Activated CD4-positive, alpha-beta memory T cell treated with anti-CD3 and anti-CD28 coated beads, Interleukin-2, amount 10 ng/mL, durations not matched to agents 7 days and 5 days (primary cell): Measurements from ENCODE around the gene ZNF813. TPM values are rescaled to one million over a fixed set of nuclear protein-coding genes. Genes with fewer than 3 reads are reported as not detected.
"Not testable (repeated sequence)": the region's sequence is repeated elsewhere in the genome, so short reads cannot be mapped to it uniquely, and the experiment has no call there.

Source experiments
- CTCF ChIA-PET: fragments of 350-600 bp; sonication (Branson Sonifier 250); formaldehyde crosslinking; loops from one replicate; lab custom pipeline; 2021; ENCODE audit warnings: antibody characterized with exemption, inconsistent platforms; lab: Charles Lee
- POLR2A ChIA-PET: fragments of 350-600 bp; sonication (Branson Sonifier 250); formaldehyde crosslinking; loops from one replicate; lab custom pipeline; 2021; ENCODE audit warnings: antibody characterized with exemption; lab: Charles Lee
- DNase-seq: peaks from one replicate; pipeline ENCODE4 v3.0.0-alpha.2; 2020
- H3K27ac Mint-ChIP-seq: one replicate; pipeline ENCODE4 v1.8.0; 2021; ENCODE audit warnings: mild to moderate bottlenecking, mixed read lengths
- H3K27me3 Mint-ChIP-seq: one replicate; pipeline ENCODE4 v1.8.0; 2021; ENCODE audit warnings: mixed read lengths
- H3K36me3 Mint-ChIP-seq: one replicate; pipeline ENCODE4 v1.8.0; 2021; ENCODE audit warnings: low read depth, mixed read lengths
- H3K4me1 Mint-ChIP-seq: one replicate; pipeline ENCODE4 v1.8.0; 2021; ENCODE audit warnings: mixed read lengths
- H3K4me3 Mint-ChIP-seq: one replicate; pipeline ENCODE4 v1.8.0; 2021; ENCODE audit warnings: mild to moderate bottlenecking, mixed read lengths
- H3K9me3 Mint-ChIP-seq: one replicate; pipeline ENCODE4 v1.8.0; 2021; ENCODE audit warnings: mixed read lengths
- total RNA-seq, 2 experiments: library from RNA; stranded (reverse); gene quantifications; one replicate each; pipeline ENCODE4 v1.2.3, GENCODE V29; 2021

ZNF813 gene
- 1 to 10 TPM; 3.8 to 3.9 TPM for total RNA-seq

DNA sequence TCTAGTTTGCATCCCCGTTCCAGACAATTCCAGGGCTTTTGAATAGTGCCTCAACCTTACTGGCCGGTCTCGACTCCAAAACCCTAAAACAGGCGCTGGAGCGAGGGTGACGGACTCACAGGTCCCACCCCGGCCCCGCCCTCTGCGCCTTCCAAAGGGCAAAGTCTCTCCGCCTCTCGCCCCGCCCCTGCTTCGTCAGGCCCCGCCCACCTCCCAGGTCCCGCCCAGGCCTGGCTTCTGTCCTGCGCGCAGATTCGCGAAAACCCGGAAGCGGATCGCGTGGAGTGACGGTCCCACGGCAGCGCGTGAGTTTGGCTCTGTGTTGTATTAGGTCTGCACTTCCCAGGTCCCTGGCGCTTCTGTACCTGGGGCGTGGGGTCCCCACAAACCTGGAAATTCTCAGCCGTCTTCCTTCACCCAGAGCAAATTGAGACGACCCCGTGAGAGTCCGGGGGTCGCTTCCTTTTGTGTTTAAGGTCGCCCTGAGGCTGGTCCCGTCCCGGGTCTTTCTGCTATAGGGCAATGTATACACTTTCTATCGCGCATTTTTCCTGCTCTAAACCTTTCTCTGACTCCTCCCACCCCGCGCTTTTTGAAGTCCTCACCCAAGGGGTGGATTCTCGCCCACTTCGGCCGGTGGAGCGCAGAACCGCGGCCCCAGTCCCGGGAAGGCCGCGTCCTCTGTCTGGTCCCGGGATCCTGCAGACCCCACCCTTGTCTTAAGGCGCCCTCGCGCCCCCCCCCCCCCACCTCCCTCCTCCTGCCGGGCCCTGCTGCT is at the start of gene ZNF813:
ZNF813 (plus strand) TSS at position 249 of the 778 bp plus-strand sequence. CDS start 16,090 bp downstream, outside the sequence.
- Mint-ChIP-seq H3K4me3 (peak within 1 kb of the TSS; percentile 84), H3K4me1 (peaks cover 22% of the 10 kb centered on the region), H3K27me3 (peaks cover 4% of the 10 kb centered on the region), H3K27ac (peak within 1 kb of the TSS; percentile 81), H3K36me3 (peaks cover 50% of the 10 kb centered on the region), H3K9me3 (peaks cover 35% of the 10 kb centered on the region)
- ChIA-PET POLR2A (no interaction called here), CTCF (no interaction called here)
- DNase-seq, result peak; percentile 96

DNA sequence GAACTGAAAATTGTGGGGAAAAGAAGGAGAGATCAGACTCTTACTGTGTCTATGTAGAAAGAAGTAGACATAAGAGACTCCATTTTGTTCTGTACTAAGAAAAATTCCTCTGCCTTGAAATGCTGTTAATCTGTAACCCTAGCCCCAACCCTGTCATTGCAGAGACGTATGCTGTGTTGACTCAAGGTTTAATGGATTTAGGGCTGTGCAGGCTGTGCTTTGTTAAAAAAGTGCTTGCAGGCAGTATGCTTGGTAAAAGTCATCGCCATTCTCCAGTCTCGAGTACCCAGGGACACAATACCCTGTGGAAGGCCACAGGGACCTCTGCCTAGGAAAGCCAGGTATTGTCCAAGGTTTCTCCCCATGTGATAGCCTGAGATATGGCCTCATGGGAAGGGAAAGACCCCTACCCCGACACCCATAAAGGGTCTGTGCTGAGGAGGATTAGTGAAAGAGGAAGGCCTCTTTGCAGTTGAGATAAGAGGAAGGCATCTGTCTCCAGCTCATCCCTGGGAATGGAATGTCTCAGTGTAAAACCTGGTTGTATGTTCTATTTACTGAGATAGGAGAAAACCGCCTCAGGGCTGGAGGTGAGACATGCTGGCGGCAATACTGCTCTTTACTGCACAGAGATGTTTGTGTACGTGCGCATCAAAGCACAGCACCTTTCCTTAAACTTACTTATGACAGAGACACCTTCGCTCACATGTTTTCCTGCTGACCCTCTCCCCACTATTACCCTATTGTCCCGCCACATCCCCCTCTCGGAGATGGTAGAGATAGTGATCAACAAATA is 46.8 kb upstream of the ZNF813 start:
- H3K27ac Mint-ChIP-seq, result not testable (repeated sequence)

DNA sequence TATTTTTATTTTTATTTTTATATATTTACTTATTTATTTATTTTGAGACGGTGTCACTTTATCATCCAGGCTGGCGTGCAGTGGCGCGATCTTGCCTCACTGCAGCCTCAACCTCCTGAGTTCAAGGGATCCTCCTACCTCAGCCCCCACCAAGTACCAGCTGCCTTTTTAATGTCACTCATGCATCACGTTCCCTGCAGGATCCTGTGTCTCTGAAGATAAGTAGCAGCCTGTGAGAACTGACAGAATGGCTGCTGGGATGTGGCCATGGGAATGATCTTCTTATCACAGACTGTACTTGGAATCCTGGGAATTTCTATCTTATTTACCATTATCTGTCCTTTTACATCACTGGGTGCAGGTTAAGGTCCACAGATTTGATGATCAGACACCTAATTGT is 45.0 kb upstream of the ZNF813 start:
- no peak overlapping the region for H3K27ac Mint-ChIP-seq
- peaks cover 21% of the 10 kb centered on the region for H3K9me3 Mint-ChIP-seq
- H3K36me3 Mint-ChIP-seq, result no peaks in the 10 kb centered on the region
- ChIA-PET CTCF (no interaction called here), POLR2A (no interaction called here)
- no peak overlapping the region for H3K4me3 Mint-ChIP-seq
- no peak for DNase-seq
- H3K27me3 Mint-ChIP-seq, result no peaks in the 10 kb centered on the region
- no peaks in the 10 kb centered on the region for H3K4me1 Mint-ChIP-seq

More for the DNA sequence above, 46.8 kb upstream of the ZNF813 start:
- H3K27me3 Mint-ChIP-seq, CTCF ChIA-PET, DNase-seq, H3K4me3 Mint-ChIP-seq, H3K4me1 Mint-ChIP-seq, H3K36me3 Mint-ChIP-seq, POLR2A ChIA-PET: not testable (repeated sequence)
- H3K9me3 Mint-ChIP-seq, result peaks cover 32% of the 10 kb centered on the region

DNA sequence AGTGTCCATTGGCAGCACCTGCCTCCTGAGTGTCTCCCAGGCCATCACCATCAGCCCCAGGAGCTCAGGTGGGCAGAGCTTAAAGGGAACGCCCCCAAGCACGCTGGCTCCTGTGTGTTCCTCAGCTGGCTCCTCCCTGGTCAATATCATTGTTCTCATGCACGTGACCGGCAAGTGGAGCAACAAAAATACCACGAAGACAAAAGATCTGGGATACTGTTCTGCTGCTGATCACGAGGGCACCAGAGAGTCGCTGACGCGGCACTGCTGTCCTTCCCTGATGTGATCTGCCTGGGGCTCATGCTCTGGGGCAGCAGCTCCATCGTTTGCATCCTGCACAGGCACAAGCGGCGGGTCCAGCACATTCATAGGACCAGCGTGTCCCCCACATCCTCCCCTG is 44.5 kb upstream of the ZNF813 start:
- CTCF ChIA-PET, H3K36me3 Mint-ChIP-seq, H3K4me3 Mint-ChIP-seq, H3K27ac Mint-ChIP-seq, DNase-seq, POLR2A ChIA-PET, H3K27me3 Mint-ChIP-seq, H3K4me1 Mint-ChIP-seq: not testable (repeated sequence)
- H3K9me3 Mint-ChIP-seq, result peaks cover 18% of the 10 kb centered on the region

DNA sequence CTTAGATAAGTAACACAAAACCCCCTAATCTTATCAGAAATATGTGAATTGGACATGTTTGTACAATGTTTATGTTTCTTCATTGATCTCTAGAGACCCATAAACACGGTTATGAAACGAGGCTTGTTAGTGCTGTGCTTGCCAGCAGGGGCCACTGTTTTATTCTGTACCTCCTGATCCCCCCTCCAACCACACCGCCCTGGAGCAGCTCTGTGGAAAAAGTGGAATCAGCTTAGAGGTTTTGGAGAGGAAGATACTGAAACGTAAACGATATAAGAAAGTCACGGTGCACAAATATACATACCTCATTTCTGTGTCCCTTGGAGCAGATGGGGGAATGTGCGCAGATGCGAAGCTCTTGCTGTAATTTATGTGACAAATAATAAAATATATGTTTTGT is 43.9 kb upstream of the ZNF813 start:
- POLR2A ChIA-PET, H3K36me3 Mint-ChIP-seq, H3K27ac Mint-ChIP-seq, H3K27me3 Mint-ChIP-seq, H3K4me3 Mint-ChIP-seq, H3K4me1 Mint-ChIP-seq, DNase-seq: not testable (repeated sequence)
- CTCF ChIA-PET, result interaction anchor here (1.9 kb wide), 1 partner anchor 323 kb away, joined by 10 read pairs; no protein-coding TSS in a partner anchor
- H3K9me3 Mint-ChIP-seq, result peaks cover 17% of the 10 kb centered on the region

DNA sequence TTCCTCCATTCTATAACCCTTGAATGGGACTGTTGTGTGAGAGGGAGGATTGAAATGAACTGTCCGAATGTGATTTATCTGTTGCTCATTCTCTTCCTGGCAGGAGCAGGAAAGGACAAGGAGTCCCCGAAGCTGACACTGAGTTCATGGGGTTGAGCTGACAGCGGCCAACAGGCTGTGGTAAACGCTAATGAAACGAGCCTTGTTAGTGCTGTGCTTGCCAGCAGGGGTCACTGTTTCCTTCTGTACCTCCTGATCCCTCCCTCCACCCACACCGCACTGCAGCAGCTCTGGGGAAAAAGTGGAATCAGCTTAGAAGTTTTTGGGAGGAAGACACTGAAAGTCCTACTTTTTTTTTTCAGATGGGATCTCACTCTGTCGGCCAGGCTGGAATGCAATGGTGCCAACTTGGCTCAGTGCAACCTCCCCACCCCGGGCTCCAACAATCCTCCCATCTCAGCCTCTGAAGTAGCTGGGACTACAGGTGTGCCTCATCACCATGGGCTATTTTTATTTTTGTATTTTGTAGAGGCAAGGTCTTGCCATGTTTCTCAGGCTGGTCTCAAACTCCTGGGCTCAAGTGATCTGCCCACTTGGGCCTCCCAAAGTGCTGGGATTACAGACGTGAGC is 42.5 kb upstream of the ZNF813 start:
- Mint-ChIP-seq H3K27me3 (no peaks in the 10 kb centered on the region), H3K4me3 (no peak overlapping the region), H3K36me3 (peaks cover 7% of the 10 kb centered on the region), H3K4me1 (no peaks in the 10 kb centered on the region), H3K9me3 (peaks cover 13% of the 10 kb centered on the region), H3K27ac (no peak overlapping the region)
- CTCF ChIA-PET, result interaction anchor here (0.5 to 1.9 kb wide), 7 partner anchors 96 to 1146 kb away, joined by 3 to 10 read pairs (median 4); no protein-coding TSS in a partner anchor
- peak; percentile 64 for DNase-seq
- POLR2A ChIA-PET, result no interaction called here

DNA sequence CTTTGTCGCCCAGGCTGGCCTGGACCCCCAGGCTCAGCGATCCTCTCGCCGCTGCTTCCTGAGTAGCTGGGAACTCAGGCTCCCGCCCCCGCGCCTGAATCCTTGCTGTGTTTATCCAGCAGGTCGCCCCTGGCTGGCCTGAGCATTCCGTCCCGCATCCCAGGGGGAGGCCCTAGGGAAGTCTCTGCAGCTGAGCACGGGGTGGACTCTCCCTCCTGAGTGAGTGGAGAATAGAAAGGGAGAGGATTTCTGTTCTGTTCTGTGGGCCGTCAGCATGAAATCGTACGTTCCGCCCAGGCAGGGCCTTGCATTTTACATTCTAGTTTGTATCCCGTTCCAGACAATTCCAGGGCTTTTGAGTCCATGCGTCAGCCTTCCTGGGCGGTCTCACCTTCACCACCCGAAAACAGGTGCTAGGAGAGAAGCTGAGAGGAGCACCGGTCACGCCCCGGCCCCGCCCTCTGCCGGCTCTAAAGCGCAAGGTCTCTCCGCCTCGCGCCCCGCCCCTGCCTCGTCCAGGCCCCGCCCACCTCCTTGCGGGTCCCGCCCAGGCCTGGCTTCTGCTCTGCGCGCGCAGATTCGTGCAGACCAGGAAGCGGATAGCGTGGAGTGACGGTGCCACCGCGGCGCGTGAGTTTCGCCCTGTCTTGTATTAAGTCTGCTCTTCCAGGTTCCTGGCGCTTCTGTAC is 36.0 kb upstream of the ZNF813 start, which contains the start of gene ZNF761:
ZNF761 (plus strand) TSS at position 586 of the 689 bp plus-strand sequence. CDS start 15,285 bp downstream, outside the sequence.
- DNase-seq, result peak; percentile 98
- peaks cover 52% of the 10 kb centered on the region for H3K36me3 Mint-ChIP-seq
- no peaks in the 10 kb centered on the region for H3K27me3 Mint-ChIP-seq
- H3K27ac Mint-ChIP-seq, result peak within 1 kb of the TSS; percentile 81
- ChIA-PET POLR2A (interaction anchor here (1.3 to 1.5 kb wide), 2 partner anchors 43 to 89 kb away, joined by 4 to 7 read pairs; no protein-coding TSS in a partner anchor), CTCF (no interaction called here)
- H3K9me3 Mint-ChIP-seq, result peaks cover 21% of the 10 kb centered on the region
- peak within 1 kb of the TSS; percentile 93 for H3K4me3 Mint-ChIP-seq
- H3K4me1 Mint-ChIP-seq, result peaks cover 23% of the 10 kb centered on the region

DNA sequence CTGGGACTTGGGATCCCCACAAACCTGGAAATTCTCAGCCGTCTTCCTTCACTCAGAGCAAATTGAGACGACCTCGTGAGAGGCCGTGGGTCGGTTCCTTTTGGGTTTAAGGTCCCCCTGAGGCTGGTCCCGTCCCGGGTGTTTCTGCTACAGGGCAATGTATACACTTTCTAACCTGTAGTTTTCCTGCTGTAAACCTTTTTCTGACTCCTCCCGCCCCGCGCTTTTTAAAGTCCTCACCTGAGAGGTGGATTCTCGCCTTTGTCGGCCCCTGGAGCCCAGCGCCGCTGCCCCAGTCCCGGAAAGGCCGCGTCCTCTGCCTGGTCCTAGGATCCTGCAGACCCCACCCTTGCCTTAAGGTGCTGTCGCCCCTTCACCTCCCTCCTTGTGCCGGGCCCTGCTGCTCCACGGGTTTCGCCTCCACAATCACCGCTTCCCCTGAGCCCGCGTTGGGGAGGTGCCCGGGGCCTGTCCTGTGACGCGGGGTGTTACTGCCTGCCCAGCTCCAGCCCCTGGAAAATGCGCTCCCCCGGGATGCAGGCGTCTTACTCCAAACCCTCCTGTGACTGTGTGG is 35.4 kb upstream of the ZNF813 start:
- POLR2A ChIA-PET, result interaction anchor here (1.1 to 1.5 kb wide), 3 partner anchors 29 to 89 kb away, joined by 3 to 7 read pairs (median 4); no protein-coding TSS in a partner anchor
- CTCF ChIA-PET, result no interaction called here
- peak; percentile 26 for DNase-seq
- peaks cover 59% of the 10 kb centered on the region for H3K36me3 Mint-ChIP-seq
- H3K27ac Mint-ChIP-seq, result peak overlapping the region; percentile 81
- peaks cover 23% of the 10 kb centered on the region for H3K4me1 Mint-ChIP-seq
- peaks cover 23% of the 10 kb centered on the region for H3K9me3 Mint-ChIP-seq
- H3K27me3 Mint-ChIP-seq, result no peaks in the 10 kb centered on the region
- peak overlapping the region; percentile 93 for H3K4me3 Mint-ChIP-seq

DNA sequence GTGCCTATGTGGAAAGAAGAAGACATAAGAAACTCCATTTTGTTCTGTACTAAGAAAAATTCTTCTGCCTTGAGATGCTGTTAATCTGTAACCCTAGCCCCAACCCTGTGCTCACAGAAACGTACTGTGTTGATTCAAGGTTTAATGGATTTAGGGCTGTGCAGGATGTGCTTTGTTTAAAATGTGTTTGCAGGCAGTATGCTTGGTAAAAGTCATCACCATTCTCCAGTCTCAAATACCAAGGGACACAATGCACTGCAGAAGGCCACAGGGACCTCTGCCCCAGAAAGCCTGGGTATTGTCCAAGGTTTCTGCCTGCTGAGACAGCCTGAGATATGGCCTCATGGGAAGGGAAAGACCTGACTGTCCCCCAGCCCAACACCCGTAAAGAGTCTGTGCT is 23.7 kb upstream of the ZNF813 start:
- POLR2A ChIA-PET, result not testable (repeated sequence)

DNA sequence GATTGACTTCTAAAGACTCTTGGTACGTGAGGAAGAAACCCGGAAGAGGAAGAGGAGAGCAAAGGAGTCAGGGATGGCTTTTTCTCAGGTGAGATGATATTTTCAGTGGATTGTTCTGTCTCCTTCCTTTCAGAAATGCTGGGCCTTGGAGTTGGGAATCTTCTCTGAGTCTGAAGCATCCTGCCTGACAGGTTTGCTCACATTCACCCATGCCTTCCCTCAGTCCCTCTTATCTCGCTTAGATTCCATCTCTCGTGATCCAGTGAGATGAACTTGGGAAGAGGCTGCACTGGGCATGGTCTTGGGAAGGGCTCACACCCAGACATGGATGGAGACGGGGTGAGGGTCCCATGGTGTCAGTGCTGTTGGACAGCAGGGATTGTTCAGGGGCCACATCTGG is 20.3 kb upstream of the ZNF813 start:
- H3K27me3 Mint-ChIP-seq, H3K4me3 Mint-ChIP-seq, CTCF ChIA-PET, H3K27ac Mint-ChIP-seq, POLR2A ChIA-PET, H3K4me1 Mint-ChIP-seq, DNase-seq: not testable (repeated sequence)
- peaks cover 50% of the 10 kb centered on the region for H3K9me3 Mint-ChIP-seq
- peaks cover 91% of the 10 kb centered on the region for H3K36me3 Mint-ChIP-seq

More for the DNA sequence above, 23.7 kb upstream of the ZNF813 start:
- H3K4me3 Mint-ChIP-seq, DNase-seq, H3K4me1 Mint-ChIP-seq, H3K27ac Mint-ChIP-seq, CTCF ChIA-PET, H3K27me3 Mint-ChIP-seq: not testable (repeated sequence)
- Mint-ChIP-seq H3K36me3 (peaks cover 91% of the 10 kb centered on the region), H3K9me3 (peaks cover 57% of the 10 kb centered on the region)

DNA sequence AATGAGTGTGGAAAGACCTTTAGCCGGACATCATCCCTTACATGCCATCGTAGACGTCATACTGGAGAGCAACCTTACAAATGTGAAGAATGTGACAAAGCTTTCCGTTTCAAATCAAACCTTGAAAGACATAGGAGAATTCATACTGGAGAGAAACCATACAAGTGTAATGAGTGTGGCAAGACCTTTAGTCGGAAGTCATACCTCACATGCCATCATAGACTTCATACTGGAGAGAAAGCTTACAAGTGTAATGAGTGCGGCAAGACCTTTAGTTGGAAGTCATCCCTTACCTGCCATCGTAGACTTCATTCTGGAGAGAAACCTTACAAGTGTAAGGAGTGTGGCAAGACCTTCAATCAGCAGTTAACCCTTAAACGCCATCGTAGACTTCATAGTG is 11.7 kb upstream of the ZNF813 start:
- Mint-ChIP-seq H3K4me1 (no peaks in the 10 kb centered on the region), H3K27ac (no peak overlapping the region), H3K9me3 (peaks cover 69% of the 10 kb centered on the region), H3K4me3 (no peak overlapping the region), H3K36me3 (peaks cover 83% of the 10 kb centered on the region), H3K27me3 (no peaks in the 10 kb centered on the region)
- ChIA-PET CTCF (no interaction called here), POLR2A (no interaction called here)
- DNase-seq, result no peak

DNA sequence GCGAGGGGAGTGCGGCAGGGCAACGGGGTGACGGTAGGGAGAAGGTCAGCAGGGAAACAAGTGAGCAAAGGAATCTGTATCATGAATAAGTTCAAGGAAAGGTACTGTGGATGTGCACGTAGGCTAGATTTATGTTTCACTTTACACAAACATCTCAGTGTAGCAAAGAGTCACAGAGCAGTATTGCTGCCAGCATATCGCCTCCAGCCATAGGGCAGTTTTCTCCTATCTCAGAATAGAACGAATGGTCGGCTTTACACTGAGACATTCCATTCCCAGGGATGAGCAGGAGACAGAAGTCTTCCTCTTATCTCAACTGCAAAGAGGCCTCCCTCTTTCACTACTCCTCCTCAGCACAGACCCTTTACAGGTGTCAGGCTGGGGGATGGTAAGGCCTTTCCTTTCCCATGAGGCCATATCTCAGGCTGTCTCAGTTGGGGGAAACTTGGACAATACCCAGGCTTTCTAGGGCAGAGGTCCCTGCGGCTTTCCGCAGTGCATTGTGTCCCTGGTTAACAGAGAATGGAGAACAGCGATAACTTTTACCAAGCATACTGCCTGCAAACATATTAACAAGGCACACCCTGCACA is 7.3 kb upstream of the ZNF813 start:
- POLR2A ChIA-PET, H3K27me3 Mint-ChIP-seq, H3K4me1 Mint-ChIP-seq, DNase-seq, CTCF ChIA-PET, H3K27ac Mint-ChIP-seq, H3K4me3 Mint-ChIP-seq: not testable (repeated sequence)
- peaks cover 57% of the 10 kb centered on the region for H3K36me3 Mint-ChIP-seq
- H3K9me3 Mint-ChIP-seq, result peaks cover 71% of the 10 kb centered on the region
